PFSK-1 (cell line): Measurements from ENCODE around the gene TBC1D3B.
"Not testable (repeated sequence)": the region's sequence is repeated elsewhere in the genome, so short reads cannot be mapped to it uniquely, and the experiment has no call there.

Experiments
- FOXP2 ChIP-seq: optimal IDR thresholded peaks from 2 replicates; pipeline ENCODE3; 2011; ENCODE audit warnings: borderline replicate concordance, control low read depth, inconsistent platforms; ENCODE audit not compliant: insufficient read depth; ENCODE audit errors: extremely low read length, extremely low read depth
- POLR2AphosphoS5 ChIP-seq: IDR thresholded peaks from 2 replicates; pipeline ENCODE4 v1.6.1; 2012; ENCODE audit warnings: low read depth, mild to moderate bottlenecking, control low read depth, low read length, moderate library complexity
- SIN3A ChIP-seq: IDR thresholded peaks from 2 replicates; pipeline ENCODE4 v1.6.1; 2012; ENCODE audit warnings: mild to moderate bottlenecking, low read length, moderate library complexity, borderline replicate concordance; ENCODE audit not compliant: insufficient read depth
- TAF1 ChIP-seq: IDR thresholded peaks from 2 replicates; pipeline ENCODE4 v1.6.1; 2012; ENCODE audit warnings: low read length, control low read depth, borderline replicate concordance; ENCODE audit not compliant: insufficient read depth
- TF ChIP-seq, protein P1 (sequence below), 2 experiments: IDR thresholded peaks; 2 replicates each; pipeline versions ENCODE4 v1.6.1 to v1.8.0; 2011 to 2012; ENCODE audit warnings: low read depth in 2 of 2, low read length in 2 of 2, control low read depth in 1 of 2, inconsistent platforms in 1 of 2, mild to moderate bottlenecking in 1 of 2, moderate library complexity in 1 of 2; ENCODE audit not compliant: insufficient read depth in 1 of 2

TBC1D3B gene

DNA sequence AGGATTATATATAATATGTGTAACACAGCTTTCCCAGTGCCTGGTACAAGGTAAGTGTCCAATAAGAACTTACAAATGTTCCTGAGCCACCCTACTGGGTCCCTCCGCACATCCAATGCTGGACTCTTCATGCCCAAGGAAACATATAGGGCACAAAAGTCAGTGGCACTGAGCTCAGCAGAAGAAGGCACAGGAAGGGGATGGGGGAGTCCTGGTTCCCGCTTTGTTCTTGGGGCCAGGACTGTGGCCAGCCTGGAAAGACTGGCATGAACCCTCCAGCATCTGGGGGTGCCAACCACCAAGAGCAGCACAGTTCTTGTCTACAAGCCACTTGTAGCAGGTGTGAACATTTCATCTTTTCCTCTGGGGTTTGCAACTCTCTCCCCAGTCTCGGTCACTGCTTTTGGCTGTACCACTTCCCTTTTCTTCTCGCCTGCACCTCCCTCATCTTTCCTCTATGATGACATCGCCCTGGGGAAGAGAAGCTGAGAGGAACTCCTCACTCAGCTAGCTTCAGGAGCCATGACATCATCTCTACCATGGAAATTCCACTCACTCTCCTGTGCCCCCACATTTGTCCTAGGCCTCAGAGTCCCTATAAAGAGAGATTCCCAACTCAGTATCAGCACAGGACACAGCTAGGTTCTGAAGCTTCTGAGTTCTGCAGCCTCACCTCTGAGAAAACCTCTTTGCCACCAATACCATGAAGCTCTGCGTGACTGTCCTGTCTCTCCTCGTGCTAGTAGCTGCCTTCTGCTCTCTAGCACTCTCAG lies 34.2 kb upstream of the TBC1D3B start, which contains the start of gene CCL4L2:
Gene CCL4L2 (plus strand): TSS at position 625 of the 773 bp plus-strand sequence.
- TF ChIP-seq POLR2AphosphoS5, FOXP2, SIN3A: not testable (repeated sequence)

DNA sequence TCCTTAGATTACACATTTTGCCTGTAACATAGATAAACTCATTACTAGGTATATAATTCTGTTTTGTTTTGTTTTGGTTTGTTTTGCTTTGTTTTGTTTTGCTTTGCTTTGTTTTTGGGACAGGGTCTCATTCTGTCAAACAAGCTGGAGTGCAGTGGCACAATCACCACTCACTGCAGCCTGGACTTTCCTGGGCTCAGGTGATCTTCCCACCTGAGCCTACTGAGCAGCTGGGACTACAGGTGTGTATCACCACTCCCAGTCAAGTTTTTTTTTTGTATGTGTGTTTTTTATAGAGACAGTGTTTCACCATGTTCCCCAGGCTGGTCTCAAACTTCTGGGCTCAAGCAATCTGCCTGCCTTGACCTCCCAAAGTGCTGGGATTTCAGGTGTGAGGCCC lies 33.1 kb upstream of the TBC1D3B start:
- TF ChIP-seq SIN3A = no peak
- no peak for TF ChIP-seq FOXP2
- TF ChIP-seq TAF1 = no peak
- TF ChIP-seq, protein P1, sequence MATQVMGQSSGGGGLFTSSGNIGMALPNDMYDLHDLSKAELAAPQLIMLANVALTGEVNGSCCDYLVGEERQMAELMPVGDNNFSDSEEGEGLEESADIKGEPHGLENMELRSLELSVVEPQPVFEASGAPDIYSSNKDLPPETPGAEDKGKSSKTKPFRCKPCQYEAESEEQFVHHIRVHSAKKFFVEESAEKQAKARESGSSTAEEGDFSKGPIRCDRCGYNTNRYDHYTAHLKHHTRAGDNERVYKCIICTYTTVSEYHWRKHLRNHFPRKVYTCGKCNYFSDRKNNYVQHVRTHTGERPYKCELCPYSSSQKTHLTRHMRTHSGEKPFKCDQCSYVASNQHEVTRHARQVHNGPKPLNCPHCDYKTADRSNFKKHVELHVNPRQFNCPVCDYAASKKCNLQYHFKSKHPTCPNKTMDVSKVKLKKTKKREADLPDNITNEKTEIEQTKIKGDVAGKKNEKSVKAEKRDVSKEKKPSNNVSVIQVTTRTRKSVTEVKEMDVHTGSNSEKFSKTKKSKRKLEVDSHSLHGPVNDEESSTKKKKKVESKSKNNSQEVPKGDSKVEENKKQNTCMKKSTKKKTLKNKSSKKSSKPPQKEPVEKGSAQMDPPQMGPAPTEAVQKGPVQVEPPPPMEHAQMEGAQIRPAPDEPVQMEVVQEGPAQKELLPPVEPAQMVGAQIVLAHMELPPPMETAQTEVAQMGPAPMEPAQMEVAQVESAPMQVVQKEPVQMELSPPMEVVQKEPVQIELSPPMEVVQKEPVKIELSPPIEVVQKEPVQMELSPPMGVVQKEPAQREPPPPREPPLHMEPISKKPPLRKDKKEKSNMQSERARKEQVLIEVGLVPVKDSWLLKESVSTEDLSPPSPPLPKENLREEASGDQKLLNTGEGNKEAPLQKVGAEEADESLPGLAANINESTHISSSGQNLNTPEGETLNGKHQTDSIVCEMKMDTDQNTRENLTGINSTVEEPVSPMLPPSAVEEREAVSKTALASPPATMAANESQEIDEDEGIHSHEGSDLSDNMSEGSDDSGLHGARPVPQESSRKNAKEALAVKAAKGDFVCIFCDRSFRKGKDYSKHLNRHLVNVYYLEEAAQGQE (IDR thresholded peaks at IDR 0.05; ENCODE audit: insufficient read depth in 1 of 2, low read depth in 2 of 2, low read length in 2 of 2) = no peak

DNA sequence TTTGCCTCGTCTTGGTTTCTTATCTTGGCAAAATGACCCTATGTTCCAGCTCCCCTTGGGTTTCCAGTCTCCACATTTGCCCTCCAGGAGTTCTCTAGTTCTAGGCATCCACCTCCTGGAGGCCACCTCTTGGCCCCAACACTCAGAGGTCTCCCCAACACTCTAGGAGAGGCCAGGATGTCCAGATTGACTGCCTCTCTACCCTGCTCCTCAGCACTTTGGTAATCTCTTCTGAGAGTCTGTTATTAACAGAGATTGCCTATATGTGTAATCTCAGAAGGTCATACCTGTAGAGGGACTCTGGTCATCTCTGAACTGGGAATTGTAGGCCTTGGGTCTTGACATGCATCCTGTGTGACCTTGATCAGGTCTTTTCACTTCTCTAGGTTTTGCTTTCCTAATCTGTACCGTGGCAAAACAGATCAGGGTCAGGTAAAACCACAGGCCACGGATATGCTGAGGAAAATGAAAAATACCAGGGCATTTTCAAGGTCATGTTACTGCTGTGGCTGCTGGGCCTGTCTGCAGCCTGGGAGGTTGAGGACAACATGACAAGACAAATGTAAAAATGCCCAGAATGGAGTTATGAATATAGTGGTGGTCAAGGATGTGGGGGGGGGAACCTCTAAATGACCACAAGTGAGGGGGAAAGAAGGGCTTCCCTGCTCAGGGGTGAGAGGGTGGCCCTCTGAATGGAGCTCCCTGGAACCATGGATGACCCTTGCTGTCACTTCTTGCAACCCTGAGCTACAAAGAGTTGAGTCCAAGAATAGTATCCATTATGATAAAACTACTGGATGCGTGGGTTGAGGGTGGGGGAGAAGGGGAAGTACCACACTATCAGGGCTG lies 29.4 kb upstream of the TBC1D3B start:
- TF ChIP-seq POLR2AphosphoS5 (no peak), TAF1 (no peak), FOXP2 (no peak), SIN3A (no peak)
- TF ChIP-seq, protein P1 (IDR thresholded peaks at IDR 0.05; ENCODE audit: insufficient read depth in 1 of 2, low read depth in 2 of 2, low read length in 2 of 2) = no peak

DNA sequence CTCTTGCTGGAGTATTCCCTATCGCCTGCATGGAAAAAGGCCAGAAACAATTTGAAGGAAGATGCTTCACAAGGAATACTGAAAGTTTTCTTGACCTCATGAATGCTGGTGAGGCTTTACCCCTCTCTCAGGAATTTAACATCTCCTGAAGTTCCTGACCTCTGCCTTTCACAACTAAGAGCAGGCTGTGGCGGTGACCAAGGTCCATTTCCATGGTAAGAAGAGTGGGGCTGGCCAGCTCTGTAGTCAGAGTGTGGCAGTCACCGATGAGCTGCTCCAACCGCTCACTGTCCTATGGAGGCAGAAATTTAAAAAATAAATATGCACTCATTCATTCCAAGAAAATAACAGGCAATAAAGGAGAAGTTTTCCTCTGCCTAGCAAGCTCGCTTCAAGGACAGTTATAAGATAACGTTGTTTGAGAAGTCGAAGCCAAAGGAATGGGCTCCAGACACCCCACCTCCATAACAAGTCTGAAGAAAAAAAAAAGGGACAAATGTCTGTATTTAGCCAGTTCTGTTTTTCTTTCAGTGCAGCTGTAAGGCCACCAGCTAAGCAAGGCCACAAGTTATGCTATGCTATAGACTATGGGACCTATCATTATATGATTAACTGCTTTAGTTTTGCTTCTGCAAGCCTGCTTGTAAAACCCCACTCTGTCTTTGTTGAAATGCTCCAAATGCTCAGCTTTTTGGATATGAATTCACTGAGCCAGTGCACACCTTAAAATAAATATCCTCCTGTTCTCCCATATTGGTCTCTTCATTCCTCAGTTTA lies 28.5 kb upstream of the TBC1D3B start:
- TF ChIP-seq, protein P1 (IDR thresholded peaks at IDR 0.05; ENCODE audit: insufficient read depth in 1 of 2, low read depth in 2 of 2, low read length in 2 of 2) = no peak
- TF ChIP-seq SIN3A (no peak), TAF1 (no peak), FOXP2 (no peak), POLR2AphosphoS5 (no peak)

DNA sequence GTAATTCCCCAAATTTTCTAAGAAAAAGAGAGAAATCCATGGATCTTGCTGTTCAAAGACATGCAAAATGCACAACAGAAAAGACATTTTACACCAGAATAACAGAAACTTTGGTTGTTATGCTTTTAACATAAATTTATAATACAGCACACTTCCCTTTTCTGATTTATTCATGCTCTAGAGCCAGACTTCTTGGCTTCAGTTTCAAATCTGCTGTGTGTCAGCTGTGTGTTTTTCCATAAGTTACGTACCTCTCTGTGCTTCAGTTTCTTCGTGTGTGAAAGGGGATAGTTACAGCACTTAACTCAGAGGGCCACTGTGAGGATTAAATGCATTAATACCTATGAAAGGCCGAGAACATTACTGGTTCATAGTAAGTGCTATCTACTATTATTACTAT lies 26.9 kb upstream of the TBC1D3B start:
- TF ChIP-seq POLR2AphosphoS5 = no peak
- no peak for TF ChIP-seq SIN3A
- TF ChIP-seq TAF1 = no peak
- TF ChIP-seq, protein P1 (IDR thresholded peaks at IDR 0.05; ENCODE audit: insufficient read depth in 1 of 2, low read depth in 2 of 2, low read length in 2 of 2) = no peak
- no peak for TF ChIP-seq FOXP2
